M059J (cell line): ENCODE results near the gene KCP. TPM values are rescaled to one million over a fixed set of nuclear protein-coding genes. Genes with fewer than 3 reads are reported as not detected.
A peak's percentile ranks its signal among the peaks of the same experiment; 100 is the strongest.

Experiments
- DNase-seq: peaks from one replicate; pipeline ENCODE4 v3.0.0-alpha.2; 2012; ENCODE audit warnings: low read depth
- total RNA-seq: library from RNA; depleted of rRNA; stranded (reverse); fragments of >200 nt; shearing (Covaris generic); gene quantifications from 2 replicates; pipeline ENCODE4 v1.2.3, GENCODE V29; 2014

The KCP gene
- total RNA-seq, 1 experiment from 2014 or later: not detected

DNA sequence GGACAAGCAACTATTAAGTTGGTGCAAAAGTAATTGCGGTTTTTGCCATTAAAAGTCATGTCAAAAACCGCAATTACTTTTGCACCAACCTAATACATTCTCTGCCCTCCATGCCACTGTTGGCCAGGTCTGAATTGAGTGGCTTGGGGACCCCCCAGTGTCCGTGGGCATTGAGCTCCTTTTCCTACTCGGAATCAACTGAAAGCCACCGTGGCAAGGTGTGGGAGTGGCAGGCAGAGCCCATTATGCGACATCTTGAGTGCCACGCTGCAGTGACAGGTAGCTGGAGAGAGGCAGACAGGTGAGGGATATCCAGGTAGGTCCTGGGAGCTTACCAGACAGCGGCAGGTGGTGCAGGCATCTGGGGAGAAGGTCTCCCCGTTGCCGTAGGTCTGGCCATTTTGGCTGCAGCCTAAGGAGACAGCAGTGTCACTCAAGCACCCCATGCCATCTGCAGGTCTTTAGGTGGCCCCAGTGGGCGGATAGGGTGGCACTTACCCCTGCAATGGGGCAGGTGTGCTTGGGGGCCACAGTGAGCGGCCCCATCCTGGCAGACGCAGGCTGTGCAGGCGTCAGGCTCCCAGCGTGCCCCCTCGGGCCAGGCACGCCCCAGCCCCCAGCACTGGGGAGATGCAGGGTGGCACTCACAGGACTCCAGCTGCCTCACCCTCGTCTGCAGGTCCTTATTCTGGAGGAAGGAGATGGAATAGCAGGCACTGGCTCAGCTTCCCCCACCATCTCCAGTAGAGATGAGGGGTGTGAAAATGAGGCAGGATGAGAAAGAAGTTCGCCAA, 3.5 kb downstream of the KCP start:
- DNase-seq: no peak

DNA sequence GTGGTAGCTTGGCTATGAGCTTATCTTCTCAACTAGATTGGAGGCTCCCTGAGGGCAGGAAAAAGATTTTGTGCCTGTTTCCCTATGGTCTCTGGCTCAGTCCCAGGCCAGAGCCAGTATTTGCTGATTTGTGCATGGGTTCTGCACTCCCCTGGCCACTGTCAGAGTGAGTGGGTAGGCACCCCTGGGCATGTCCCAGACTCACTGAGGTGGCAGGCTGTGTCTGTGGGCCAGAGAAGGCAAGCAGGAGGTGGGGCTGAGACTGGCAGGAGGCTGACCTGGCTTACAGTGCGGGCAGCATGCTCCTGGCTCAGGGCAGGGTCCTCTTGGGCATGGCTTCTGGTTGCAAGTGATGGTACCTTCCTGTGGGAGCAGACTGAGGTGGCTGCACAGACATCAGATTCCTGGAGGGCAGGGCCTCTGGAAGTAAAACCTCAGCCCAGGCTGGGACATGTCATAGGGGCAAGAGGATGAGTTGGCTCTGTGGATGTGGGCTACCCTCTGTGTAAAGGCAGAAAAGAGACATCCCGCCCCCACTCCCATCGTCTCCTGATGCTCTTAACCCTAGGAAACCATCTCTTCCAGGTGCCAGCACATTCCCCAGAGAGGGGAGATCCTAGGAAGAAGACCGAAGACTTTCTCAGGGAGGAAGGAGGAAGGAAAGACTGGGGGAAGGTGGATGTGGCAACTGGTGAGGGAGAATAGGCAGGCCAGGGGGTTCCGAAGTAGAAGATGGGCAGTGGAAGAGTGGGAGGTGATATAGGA, 4.3 kb downstream of the KCP start:
- DNase-seq: no peak

DNA sequence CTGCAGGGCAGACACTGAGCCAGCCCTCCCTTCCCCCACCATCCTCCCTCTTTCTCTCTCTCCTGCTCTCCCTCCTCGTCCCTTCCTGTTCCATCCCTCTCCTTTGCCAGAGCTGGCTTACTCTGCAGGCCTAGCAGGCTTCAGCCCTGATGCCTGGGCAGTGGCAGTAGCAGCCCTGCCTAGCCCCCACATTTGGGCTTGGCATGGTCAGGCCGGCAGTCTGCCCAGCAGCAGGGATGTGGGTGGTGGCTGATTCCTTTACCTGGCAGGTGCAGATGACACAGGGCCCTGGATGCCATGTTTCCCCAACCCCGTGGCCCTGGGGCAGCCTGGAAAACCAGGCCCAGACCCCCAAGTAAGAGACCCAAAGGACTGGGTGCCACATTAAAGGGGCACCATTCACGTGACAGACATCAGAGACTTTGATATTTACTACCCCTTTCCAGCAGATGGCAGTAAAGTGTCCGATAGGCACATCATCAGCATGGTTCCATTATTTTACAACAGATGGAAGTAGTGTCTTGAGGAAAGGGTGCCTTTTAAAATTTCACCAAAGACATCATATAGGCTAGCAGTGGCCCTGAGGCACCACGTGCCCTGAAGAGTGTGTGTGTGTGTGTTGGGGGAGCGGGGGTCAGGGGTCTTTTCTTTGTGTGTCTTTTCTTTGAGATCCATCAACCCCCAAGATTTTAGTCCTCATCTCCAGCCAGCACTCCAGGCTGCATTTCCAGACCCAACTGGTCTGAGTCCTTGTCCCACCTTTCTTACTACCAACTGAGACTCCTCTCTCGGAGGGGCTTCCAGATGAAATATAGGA, 5.9 kb downstream of the KCP start:
- DNase-seq: peak; percentile 62

- DNase-seq: no peak
These were observed 6.7 kb downstream of the KCP start for GRCh38 chr7:128903621-128904361.

- peak; percentile 50 for DNase-seq
These were observed 7.5 kb downstream of the KCP start for GRCh38 chr7:128902761-128903585.

- no peak for DNase-seq
These were observed 10.3 kb downstream of the KCP start for GRCh38 chr7:128900237-128900636.

GRCh38 chr7:128899392-128899791, 11.1 kb downstream of the KCP start:
- DNase-seq: no peak

DNA sequence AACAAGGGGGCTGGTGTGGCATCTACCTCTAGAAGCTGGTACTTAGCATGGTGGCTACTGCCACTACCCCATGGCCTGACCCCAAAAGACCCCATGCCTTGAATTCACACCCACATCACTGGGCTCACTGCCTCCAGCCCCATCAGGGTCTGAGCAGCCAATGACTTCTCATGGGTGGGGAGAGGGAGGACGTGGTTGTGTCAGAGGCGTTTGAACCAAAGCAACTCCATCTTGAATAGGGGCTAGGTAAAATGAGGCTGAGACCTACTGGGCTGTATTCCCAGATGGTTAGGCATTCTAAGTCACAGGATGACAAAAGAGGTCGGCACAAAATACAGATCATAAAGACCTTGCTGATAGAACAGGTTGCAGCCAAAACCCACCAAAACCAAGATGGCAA, 15.2 kb downstream of the KCP start:
- DNase-seq: no peak

DNA sequence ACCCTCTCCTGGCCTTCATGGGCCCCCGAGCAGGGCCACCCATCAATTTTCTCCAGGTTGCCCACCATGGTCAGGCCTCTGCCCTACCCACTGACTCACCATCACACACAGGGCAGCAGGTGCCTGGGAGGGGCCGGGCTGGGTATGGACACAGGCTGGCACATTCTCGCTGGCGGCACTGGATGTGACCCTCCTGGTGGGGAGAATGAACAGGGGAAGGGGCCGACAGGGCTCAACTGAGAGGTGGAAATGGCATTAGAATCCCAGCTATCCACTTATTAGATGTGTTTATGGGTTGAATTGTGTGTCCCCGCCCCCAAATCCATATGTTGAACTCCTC, 16.4 kb downstream of the KCP start:
- no peak for DNase-seq

GRCh38 chr7:128893251-128894100, 17.0 kb downstream of the KCP start:
- no peak for DNase-seq

- DNase-seq: no peak
These were observed 17.8 kb downstream of the KCP start for GRCh38 chr7:128892521-128893250.

DNA sequence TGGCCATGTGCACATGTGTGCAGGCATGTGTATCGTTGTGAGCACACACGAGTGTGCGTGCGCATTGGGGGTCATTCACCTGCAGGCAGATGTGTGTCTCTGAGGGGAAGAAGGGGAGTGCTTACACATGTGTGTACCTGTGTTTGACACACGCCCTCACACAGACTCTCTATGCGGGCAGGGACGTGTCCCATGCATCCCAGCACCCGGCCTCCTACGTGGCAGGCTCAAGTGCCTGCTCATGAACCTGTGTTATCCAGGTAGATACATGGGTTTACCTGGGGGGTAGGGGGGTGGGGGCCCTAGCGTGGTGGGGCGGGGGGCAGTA, 18.6 kb downstream of the KCP start:
- no peak for DNase-seq

DNA sequence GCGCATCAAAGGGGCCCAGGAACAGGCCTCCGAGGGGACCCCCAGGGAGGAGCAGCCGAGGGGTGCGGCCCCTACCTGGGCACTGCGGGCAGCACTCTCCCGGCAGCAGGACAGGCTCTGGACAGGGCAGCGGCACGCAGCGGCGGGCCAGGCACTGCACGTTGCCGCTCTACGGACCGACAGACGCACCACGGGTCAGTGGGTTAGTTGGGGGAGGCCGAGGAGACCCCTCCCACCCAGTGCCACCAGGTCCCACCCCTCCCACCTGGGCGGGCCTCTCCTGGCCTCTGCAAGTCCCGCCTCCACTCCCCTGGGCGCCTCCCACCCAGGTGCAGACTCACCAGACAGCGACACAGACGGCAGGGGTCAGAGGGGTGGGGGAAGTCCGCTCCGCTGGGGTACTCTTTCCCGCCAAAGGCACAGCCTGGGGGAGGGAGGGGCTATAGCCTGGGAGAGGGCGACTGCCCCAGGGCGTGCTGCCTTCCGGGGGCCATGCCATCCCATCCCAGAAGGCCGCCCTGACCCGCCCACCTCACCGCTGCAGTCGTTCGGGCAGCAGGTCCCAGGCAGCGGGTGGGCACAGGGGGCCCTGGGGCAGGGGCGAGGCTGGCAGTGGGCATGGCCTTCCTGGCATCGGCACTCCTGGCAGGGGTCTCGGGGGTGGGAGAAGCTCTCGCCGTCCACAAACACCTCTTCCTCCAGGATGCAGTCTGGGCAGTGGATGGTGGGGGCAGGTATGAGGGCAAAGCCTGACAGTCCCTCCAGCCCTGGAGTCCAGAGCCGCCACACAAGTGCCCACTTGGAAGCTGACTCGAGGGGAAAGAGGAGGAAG, 19.2 kb downstream of the KCP start:
- no peak for DNase-seq

- DNase-seq: no peak
These were observed 20.0 kb downstream of the KCP start for GRCh38 chr7:128890306-128891109.

DNA sequence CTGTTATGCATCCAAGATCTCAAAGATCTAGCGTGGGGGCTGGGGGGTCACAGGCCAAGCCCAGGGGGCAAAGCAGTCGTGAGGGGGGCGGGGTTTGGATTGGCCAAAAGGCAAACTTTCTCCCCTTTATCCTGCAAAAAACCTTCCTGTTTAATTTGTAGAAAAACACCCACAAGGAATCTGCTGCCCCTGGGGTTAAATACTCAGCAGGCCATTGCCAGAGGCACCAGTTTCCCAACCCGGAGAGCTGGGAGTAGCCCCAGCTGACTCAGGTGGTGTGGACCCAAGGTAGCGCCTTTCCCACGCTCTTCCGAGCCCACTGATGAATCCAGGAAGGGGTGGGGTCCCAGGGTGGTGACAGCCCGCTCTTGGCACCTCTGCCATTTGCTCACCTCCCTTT, 21.4 kb downstream of the KCP start:
- peak; percentile 51 for DNase-seq

- DNase-seq: no peak
These were observed 21.8 kb downstream of the KCP start for GRCh38 chr7:128888756-128889095.

DNA sequence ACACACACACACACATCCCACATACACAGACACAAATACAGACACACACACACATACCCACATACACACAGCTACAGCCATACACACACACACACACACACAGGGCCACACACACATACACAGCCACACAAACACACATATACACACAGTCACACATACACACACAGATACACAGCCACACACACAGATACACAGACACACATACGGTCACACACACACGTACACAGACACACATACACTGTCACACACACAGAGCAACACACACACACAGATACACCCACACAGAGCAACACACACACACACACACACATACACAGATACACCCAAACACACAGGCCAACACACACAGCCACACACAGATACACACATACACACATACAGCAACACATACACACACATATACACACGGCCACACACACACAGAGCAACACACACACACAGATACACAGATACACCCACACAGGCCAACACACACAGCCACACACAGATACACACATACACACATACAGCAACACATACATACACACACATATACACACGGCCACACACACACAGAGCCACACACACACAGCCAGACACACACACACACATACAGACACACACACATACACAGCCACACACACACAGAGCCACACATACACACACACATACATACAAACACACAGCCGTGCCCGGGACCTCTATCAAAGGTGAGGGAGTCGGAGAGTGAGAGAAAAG, 22.3 kb downstream of the KCP start:
- DNase-seq: no peak
